ENCODE results near the gene FRMD1. TPM values are rescaled to one million over a fixed set of nuclear protein-coding genes. Genes with fewer than 3 reads are reported as not detected.

Gene FRMD1
- total RNA-seq, 1 donor from 2014 or later: not detected

DNA sequence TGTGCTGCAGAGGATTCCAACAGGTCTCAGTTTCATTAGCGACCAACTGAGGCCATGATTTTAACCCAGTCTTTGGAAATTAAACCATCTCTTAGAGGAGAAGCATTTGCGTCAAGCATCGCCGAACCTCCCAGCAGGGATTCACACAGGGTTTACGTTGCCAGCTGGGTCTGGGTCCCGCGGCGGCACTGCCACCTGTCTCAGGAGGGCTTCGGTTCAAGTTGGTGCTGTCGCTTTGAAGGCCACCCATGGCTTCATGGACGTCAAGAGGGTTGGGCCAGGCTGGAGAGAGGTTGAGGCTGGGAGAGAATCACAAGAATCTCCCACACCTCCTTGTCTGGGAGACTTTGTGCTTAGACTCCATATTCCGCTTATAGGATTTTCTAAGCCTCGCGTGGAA, 43.0 kb upstream of the FRMD1 start:
- Mint-ChIP-seq H3K27ac (no peak overlapping the region), H3K36me3 (no peaks in the 10 kb centered on the region)

DNA sequence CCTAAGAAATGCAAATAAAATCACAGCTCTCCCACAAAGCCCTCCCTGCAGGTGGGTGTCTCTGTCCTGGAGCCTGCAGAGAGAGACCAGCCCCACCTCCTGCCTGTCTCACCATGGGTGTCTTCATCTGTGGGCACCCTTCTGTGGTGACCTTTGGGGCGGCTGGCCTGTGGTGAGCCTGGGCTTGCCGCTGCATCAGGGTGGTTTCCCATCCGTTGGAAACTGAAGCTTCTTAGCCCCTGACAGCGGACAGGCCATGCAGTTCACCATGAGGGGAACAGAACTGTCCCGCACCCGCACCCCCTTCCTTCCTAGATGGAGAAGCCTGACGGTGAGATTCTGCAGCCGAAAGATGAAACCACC, 42.3 kb upstream of the FRMD1 start:
- peaks cover 7% of the 10 kb centered on the region for H3K27me3 Mint-ChIP-seq (ENCODE audit: insufficient read depth, low read depth)

More for the DNA sequence above, 43.0 kb upstream of the FRMD1 start:
- H3K9me3 Mint-ChIP-seq: peaks cover 4% of the 10 kb centered on the region
- Histone ChIP-seq H3K9me3 (ENCODE audit: low read depth) (no peaks in the 10 kb centered on the region), H3K79me2 (ENCODE audit: low read depth) (no peaks in the 10 kb centered on the region), H3K9ac (no peak overlapping the region), H3K4me3 (no peak overlapping the region), H3F3A (ENCODE audit: low read depth) (no peaks in the 10 kb centered on the region), H3K27ac (no peak overlapping the region), H3K27me3 (no peaks in the 10 kb centered on the region), H3K4me1 (no peaks in the 10 kb centered on the region), H3K36me3 (no peaks in the 10 kb centered on the region), H3K4me2 (no peak overlapping the region), H4K20me1 (ENCODE audit: low read depth) (no peaks in the 10 kb centered on the region), H2AFZ (replicated peaks) (no peak overlapping the region)
- H3K27me3 Mint-ChIP-seq (ENCODE audit: insufficient read depth, low read depth): peaks cover 6% of the 10 kb centered on the region
- no peak for DNase-seq (ENCODE audit: low spot score)
- H3K4me3 Mint-ChIP-seq: no peak overlapping the region
- peaks cover 3% of the 10 kb centered on the region for H3K4me1 Mint-ChIP-seq
- TF ChIP-seq EZH2phosphoT487 (IDR thresholded peaks at IDR 0.05): no peak

DNA sequence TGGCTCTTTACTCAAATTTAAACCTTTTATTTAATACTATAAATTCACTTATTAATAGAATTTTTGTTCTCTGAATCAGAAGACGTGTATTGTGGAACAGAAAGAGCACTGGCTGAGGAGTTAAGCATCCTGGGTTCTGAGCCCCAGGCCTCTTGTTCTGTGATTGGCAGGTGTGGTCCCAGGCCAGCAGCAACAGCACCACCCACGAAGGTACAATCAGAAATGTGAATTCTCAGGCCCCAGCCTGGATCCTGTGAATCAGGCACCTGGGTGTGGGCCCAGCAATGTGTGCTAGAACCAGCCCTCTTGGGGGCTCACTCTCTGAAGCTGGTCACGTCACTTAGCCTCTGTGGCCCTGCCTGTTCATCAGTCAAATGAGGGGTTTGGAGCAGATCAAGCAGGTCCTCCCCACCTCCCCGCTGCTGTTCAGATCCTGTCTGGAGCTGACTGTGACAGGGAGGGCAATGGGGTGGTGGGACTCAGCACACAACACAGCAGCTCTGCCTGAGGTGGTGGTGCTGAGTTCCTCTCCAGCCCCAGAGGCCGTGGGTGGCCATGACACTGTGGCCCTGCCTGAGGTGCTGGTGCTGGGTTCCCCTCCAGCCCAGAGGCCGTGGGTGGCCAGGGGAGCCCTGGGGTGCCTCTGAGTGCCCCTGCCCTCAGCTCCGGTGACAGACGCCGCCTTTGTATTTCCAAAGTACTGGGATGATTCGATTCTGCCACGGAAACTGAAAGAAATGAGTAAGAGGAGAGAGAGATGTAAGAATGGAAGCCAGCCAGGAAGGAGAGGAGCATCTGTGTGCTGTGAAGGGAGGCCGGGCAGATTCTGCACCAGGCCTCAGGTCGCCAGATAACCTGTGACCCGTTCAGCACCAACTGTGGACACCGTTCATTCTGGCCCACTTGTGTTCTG, 41.6 kb upstream of the FRMD1 start:
- Histone ChIP-seq H3K9me3 (ENCODE audit: low read depth) (no peaks in the 10 kb centered on the region), H3K27ac (no peak overlapping the region), H3K4me3 (no peak overlapping the region), H3K36me3 (no peaks in the 10 kb centered on the region), H3K27me3 (no peaks in the 10 kb centered on the region), H3K79me2 (ENCODE audit: low read depth) (no peaks in the 10 kb centered on the region), H3K4me2 (no peak overlapping the region), H4K20me1 (ENCODE audit: low read depth) (no peaks in the 10 kb centered on the region), H3K9ac (no peak overlapping the region), H2AFZ (replicated peaks) (no peak overlapping the region), H3K4me1 (no peaks in the 10 kb centered on the region), H3F3A (ENCODE audit: low read depth) (no peaks in the 10 kb centered on the region)
- TF ChIP-seq, protein P1, sequence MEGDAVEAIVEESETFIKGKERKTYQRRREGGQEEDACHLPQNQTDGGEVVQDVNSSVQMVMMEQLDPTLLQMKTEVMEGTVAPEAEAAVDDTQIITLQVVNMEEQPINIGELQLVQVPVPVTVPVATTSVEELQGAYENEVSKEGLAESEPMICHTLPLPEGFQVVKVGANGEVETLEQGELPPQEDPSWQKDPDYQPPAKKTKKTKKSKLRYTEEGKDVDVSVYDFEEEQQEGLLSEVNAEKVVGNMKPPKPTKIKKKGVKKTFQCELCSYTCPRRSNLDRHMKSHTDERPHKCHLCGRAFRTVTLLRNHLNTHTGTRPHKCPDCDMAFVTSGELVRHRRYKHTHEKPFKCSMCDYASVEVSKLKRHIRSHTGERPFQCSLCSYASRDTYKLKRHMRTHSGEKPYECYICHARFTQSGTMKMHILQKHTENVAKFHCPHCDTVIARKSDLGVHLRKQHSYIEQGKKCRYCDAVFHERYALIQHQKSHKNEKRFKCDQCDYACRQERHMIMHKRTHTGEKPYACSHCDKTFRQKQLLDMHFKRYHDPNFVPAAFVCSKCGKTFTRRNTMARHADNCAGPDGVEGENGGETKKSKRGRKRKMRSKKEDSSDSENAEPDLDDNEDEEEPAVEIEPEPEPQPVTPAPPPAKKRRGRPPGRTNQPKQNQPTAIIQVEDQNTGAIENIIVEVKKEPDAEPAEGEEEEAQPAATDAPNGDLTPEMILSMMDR (IDR thresholded peaks at IDR 0.05): no peak
- TF ChIP-seq EZH2 (IDR thresholded peaks at IDR 0.05): no peak
- TF ChIP-seq EZH2phosphoT487 (IDR thresholded peaks at IDR 0.05): no peak
- Mint-ChIP-seq H3K36me3 (no peaks in the 10 kb centered on the region), H3K4me3 (no peak overlapping the region), H3K27me3 (ENCODE audit: insufficient read depth, low read depth) (peaks cover 7% of the 10 kb centered on the region), H3K9me3 (peaks cover 4% of the 10 kb centered on the region), H3K4me1 (peaks cover 3% of the 10 kb centered on the region), H3K27ac (no peak overlapping the region)
- DNase-seq (ENCODE audit: low spot score): no peak

More for the DNA sequence above, 42.3 kb upstream of the FRMD1 start:
- Histone ChIP-seq H3F3A (ENCODE audit: low read depth) (no peaks in the 10 kb centered on the region), H3K9me3 (ENCODE audit: low read depth) (no peaks in the 10 kb centered on the region), H3K27ac (no peak overlapping the region), H3K4me2 (no peak overlapping the region), H3K79me2 (ENCODE audit: low read depth) (no peaks in the 10 kb centered on the region), H3K4me3 (no peak overlapping the region), H2AFZ (replicated peaks) (no peak overlapping the region), H3K4me1 (no peaks in the 10 kb centered on the region), H3K36me3 (no peaks in the 10 kb centered on the region), H4K20me1 (ENCODE audit: low read depth) (no peaks in the 10 kb centered on the region), H3K9ac (no peak overlapping the region), H3K27me3 (no peaks in the 10 kb centered on the region)
- peaks cover 4% of the 10 kb centered on the region for H3K9me3 Mint-ChIP-seq
- H3K27ac Mint-ChIP-seq: no peak overlapping the region
- peaks cover 3% of the 10 kb centered on the region for H3K4me1 Mint-ChIP-seq
- TF ChIP-seq, protein P1 (IDR thresholded peaks at IDR 0.05): no peak
- TF ChIP-seq EZH2phosphoT487 (IDR thresholded peaks at IDR 0.05): no peak
- DNase-seq (ENCODE audit: low spot score): no peak
- no peaks in the 10 kb centered on the region for H3K36me3 Mint-ChIP-seq
- H3K4me3 Mint-ChIP-seq: no peak overlapping the region

DNA sequence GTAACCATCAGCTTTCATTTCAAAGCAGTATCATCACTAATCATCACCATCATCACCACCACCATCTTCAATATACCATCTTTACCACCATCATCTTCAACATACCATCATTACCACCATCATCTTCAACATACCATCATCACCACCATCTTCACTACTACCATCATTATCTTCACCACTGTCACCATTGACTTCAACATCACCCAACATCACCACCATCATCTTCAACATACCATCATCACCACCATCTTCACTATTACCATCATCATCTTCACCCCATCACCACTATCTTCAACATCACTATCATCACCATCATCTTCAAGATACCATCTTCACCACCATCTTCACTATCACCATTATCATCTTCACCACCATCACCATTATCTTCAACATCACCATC, 40.5 kb upstream of the FRMD1 start:
- no peaks in the 10 kb centered on the region for H3F3A ChIP-seq (ENCODE audit: low read depth)

More for the DNA sequence above, 40.5 kb upstream of the FRMD1 start:
- no peaks in the 10 kb centered on the region for H3K36me3 Mint-ChIP-seq
- peaks cover 3% of the 10 kb centered on the region for H3K4me1 Mint-ChIP-seq
- no peak overlapping the region for H3K4me2 ChIP-seq
- no peaks in the 10 kb centered on the region for H3K4me1 ChIP-seq
- no peak for DNase-seq (ENCODE audit: low spot score)
- no peak overlapping the region for H2AFZ ChIP-seq (replicated peaks)
- no peaks in the 10 kb centered on the region for H3K79me2 ChIP-seq (ENCODE audit: low read depth)
- no peak overlapping the region for H3K4me3 Mint-ChIP-seq
- no peaks in the 10 kb centered on the region for H4K20me1 ChIP-seq (ENCODE audit: low read depth)
- H3K27ac Mint-ChIP-seq: no peak overlapping the region
- no peaks in the 10 kb centered on the region for H3K27me3 ChIP-seq
- H3K9ac ChIP-seq: no peak overlapping the region
- TF ChIP-seq, protein P1 (IDR thresholded peaks at IDR 0.05): no peak
- TF ChIP-seq EZH2 (IDR thresholded peaks at IDR 0.05) (no peak), EZH2phosphoT487 (IDR thresholded peaks at IDR 0.05) (no peak)
- H3K36me3 ChIP-seq: no peaks in the 10 kb centered on the region
- H3K4me3 ChIP-seq: no peak overlapping the region
- no peak overlapping the region for H3K27ac ChIP-seq
- peaks cover 4% of the 10 kb centered on the region for H3K27me3 Mint-ChIP-seq (ENCODE audit: insufficient read depth, low read depth)
- peaks cover 4% of the 10 kb centered on the region for H3K9me3 Mint-ChIP-seq
- H3K9me3 ChIP-seq (ENCODE audit: low read depth): no peaks in the 10 kb centered on the region

All from neural progenitor cell (in vitro differentiated cells).